AG04449 (cell line): ENCODE results near the gene CCDC124.

Experiments used
- CTCF ChIA-PET: fragments of 350-600 bp; formaldehyde crosslinking; extraction: SDS; loops from one replicate; lab custom pipeline; 2021; ENCODE audit warnings: antibody characterized with exemption; lab: Yijun Ruan, JAX
- POLR2A ChIA-PET: fragments of 400-600, 350-600 bp; formaldehyde crosslinking; extraction: SDS; loops from one replicate; lab custom pipeline; 2020; ENCODE audit warnings: antibody characterized with exemption, inconsistent platforms; lab: Yijun Ruan, JAX
- DNase-seq: peaks from one replicate; pipeline ENCODE4 v3.0.0-alpha.2; 2010; ENCODE audit warnings: low read depth, low spot score
- H3K4me3 ChIP-seq: 2 replicates; pipeline ENCODE4 v1.5.1; 2011; ENCODE audit warnings: low read depth, mild to moderate bottlenecking, control low read depth, low read length
- CTCF ChIP-seq: IDR thresholded peaks from one replicate; pipeline ENCODE4 v1.5.1; 2011; ENCODE audit warnings: mild to moderate bottlenecking, moderate library complexity, low read length, control low read depth, inconsistent platforms; ENCODE audit not compliant: insufficient read depth; ENCODE audit errors: missing control alignments

CCDC124 gene

DNA sequence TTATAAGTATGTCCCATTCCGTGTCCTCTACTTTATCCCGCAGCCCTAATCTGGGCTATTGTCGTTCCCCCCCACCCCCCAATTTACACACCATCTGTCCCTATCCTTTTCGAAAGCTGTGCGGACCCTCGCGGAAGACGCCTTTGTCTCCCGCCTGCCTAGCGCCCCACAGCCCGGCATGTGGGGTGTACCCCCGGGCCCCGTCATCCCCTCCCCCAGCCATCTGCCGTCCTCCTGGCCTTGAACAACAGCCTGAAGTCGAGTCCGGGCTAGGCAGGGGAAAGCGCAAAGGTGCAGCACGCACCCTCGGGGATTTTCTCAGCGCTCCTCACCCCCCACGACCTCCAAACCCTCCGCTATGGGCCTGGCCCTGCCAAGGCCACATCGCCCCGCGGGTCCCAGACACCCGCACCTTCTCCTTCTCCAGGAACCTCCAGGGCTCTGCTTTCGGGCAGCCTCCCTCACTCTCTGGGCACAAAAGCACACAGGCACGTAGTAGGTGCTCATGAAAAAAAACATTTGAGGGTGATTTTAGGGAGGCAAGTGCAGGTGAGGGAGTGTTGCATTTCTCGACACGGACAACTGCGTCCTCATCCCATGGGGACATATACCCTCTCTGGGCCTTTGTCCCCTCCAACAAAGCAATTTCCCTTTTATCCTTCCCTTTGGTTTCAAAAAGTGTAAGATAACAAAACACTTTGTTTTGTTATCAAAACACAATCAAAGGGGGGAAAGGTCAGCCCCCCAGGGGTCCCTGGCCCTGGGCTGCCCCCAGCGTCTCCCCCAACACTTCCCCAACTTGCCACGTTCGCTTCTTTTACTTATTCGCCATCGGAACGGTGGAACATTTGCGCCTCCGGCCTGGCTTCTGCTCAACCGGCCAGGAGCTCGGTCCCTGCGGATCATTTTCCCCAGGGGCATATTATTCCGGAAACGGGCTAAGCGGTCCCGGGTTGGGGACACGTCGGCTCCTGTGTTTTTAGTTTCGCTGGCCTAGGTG is 16.4 kb downstream of the CCDC124 start:
- ChIA-PET POLR2A (interaction anchor here (0.6 kb wide), 1 partner anchor 9 kb away, joined by 4 read pairs; no protein-coding TSS in a partner anchor), CTCF (interaction anchor here (0.9 to 24.2 kb wide), 4 partner anchors 11 to 51 kb away, joined by 4 to 666 read pairs (median 56); partner anchors contain the start of genes ARRDC2 and CCDC124)
- DNase-seq: no peak
- no peak overlapping the region for H3K4me3 ChIP-seq
- no peak for TF ChIP-seq CTCF

- no peak overlapping the region for H3K4me3 ChIP-seq
- ChIA-PET POLR2A (interaction anchor here (0.6 kb wide), 1 partner anchor 9 kb away, joined by 4 read pairs; no protein-coding TSS in a partner anchor), CTCF (interaction anchor here (1.1 to 24.2 kb wide), 2 partner anchors 12 to 50 kb away, joined by 4 to 666 read pairs; partner anchors contain the start of gene ARRDC2)
- no peak for TF ChIP-seq CTCF
- no peak for DNase-seq
Observed at GRCh38 chr19:17949956-17950309, 17.1 kb downstream of the CCDC124 start.

- no peak for TF ChIP-seq CTCF
- no peak for DNase-seq
- CTCF ChIA-PET: interaction anchor here (1.1 to 24.2 kb wide), 2 partner anchors 12 to 50 kb away, joined by 4 to 666 read pairs; partner anchors contain the start of gene ARRDC2
- POLR2A ChIA-PET: no interaction called here
- H3K4me3 ChIP-seq: no peak overlapping the region
Observed at GRCh38 chr19:17950310-17951156, 17.7 kb downstream of the CCDC124 start.

DNA sequence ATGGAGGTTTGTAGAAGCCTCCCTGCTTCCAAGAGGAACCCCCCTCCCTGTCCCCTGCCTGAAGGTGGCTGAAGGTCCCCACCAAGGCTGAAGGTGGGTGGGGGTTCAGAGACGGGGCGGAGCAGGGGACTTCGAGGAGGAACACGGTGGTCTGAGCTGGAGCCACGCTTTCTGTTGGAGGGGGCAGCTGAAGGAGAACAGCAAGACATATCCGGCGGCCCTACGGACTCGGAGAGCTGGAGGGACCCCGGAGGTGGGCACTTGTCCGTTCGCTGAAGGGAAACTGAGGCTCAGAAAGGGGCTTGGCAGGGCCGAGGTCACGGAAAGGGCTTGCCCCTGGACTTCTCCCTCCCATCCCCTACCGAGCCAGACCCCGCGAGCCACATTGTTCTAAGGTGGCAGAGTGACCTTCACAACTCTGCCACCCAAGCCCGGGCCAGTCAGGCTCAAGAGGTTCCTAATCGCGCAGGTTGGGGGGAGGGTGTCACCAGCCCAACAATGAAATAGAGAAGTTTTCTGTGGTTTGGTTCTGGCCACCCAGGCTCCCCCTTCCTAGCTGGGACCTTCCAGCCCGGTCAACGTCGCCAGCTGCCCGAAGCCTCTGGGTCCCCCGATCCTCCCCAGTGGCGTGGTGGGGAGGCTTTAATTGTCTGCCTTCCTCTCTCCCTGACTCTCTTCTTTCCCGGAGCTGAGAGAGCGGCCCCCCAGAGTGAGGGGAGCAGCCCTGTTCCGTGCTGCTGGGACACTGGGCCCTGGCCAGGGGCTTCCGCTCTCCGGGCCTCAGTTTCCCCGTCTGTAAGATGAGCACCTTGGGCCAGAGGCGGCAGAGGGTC is 18.6 kb downstream of the CCDC124 start:
- no peak overlapping the region for H3K4me3 ChIP-seq
- DNase-seq: no peak
- ChIA-PET CTCF (interaction anchor here (24.2 kb wide), 1 partner anchor 49 kb away, joined by 666 read pairs; the partner anchor contains the start of gene ARRDC2), POLR2A (no interaction called here)
- no peak for TF ChIP-seq CTCF

GRCh38 chr19:17951990-17952976 is 19.5 kb downstream of the CCDC124 start:
- TF ChIP-seq CTCF: no peak
- CTCF ChIA-PET: interaction anchor here (0.7 to 24.2 kb wide), 2 partner anchors 14 to 48 kb away, joined by 4 to 666 read pairs; partner anchors contain the start of gene ARRDC2
- no peak for DNase-seq
- H3K4me3 ChIP-seq: no peak overlapping the region
- POLR2A ChIA-PET: no interaction called here
